HG02870 (cell line): ENCODE results near the gene UFC1.

ENCODE experiments used
- ATAC-seq: cut with Tn5 transposase; IDR thresholded peaks from one replicate; pipeline ENCODE4 v1.9.1; 2021; ENCODE audit warnings: mild to moderate bottlenecking, moderate library complexity; ENCODE audit not compliant: unreplicated experiment

The UFC1 gene

DNA sequence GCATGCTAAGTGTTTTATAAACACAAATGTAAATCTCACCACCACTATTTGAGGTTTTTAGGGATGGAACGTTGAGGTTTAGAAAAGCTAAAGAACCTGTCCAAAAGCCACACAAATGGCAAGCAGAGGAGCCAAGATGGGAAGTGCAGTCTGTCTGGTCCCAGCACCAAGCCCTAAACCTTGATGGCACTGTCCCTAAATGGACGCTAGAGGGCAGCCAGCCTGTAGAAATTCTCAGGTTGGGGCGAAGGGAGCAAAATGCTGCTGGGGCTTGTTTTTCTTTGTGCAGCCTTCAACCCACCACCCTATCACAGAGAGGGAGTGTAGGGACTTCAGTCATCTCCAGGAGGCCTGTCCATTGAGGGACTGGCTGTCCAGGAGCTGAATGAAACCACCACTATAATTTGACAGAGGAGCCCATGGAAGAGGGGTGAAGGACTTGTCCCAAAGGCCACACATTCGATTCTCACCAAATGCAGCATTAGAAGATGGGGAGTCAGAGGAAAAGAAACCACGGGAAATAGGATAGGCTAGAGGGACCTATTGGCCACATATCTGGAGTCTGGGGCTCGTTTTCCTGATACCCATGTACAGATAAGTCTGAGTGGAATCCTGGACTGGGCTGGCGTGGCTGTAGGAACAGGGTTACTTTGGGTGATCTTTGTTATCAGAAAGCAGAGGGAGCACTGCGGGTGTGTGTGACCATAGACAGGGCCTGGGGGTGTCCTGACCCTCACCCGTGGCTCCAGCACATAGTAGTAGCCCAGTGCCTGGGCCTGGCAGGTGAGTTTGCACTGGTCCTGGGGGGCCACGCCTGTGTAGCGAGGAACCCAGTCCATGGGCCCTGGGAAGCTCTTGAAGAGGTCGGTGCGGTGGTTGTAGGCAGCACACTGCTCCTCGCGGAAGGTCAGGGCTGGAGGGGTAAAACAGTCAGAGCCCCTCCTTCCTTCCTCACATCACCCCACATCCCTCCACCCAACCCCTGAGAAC lies 39.0 kb downstream of the UFC1 start:
- ATAC-seq = peak; percentile 69

DNA sequence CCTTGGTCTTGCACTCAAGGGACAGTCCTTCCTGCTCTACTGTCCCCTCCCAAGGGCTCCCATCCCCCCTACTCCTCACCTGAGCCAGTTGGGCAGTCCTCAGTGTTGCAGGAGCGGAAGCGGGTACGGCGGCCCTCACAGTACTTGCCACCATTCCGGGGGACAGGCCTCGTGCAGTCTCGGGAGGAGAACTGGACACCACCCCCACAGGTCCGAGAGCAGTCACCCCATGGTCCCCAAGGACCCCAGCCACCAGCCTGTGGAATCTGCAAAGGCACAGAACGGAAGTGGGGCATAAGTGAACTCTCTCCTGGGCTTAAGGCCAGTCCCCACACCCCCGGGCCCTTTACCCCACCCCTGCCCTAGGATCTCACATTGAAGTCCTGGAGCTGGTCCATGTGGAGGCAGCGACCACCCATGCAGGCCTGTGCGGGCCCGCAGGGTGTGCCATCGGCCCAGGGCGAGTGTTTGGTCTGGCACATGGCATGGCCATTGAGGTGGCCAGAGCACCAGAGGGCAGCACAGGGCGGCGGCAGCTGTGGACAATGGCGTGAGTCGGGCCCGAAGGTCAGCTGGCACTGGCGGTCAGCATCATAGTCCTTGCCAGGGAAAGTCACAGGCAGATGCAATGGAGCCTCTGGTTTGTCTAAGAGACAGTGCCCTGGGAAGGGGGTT lies 39.9 kb downstream of the UFC1 start:
- ATAC-seq = no peak

- ATAC-seq = no peak
Measured at GRCh38 chr1:161195171-161195570, 41.4 kb downstream of the UFC1 start.

DNA sequence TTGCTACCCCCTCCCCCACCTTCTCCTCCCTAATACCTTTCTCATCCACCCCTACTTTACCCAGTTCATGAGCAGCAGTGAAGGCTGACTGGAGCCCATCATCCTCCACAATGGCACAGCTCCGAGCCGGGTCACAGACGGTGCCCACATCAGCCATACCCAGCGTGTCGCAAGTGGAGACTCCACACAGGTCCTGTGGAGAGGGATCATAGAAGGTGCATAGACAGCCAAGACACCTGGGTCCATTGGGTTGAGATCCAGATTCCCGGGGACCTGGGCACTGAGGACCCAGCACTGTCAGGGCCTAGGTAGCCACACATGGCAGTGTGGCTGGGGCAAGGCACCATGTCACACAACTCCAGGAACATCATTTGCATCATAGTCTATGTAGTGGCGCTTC lies 42.3 kb downstream of the UFC1 start:
- no peak for ATAC-seq

DNA sequence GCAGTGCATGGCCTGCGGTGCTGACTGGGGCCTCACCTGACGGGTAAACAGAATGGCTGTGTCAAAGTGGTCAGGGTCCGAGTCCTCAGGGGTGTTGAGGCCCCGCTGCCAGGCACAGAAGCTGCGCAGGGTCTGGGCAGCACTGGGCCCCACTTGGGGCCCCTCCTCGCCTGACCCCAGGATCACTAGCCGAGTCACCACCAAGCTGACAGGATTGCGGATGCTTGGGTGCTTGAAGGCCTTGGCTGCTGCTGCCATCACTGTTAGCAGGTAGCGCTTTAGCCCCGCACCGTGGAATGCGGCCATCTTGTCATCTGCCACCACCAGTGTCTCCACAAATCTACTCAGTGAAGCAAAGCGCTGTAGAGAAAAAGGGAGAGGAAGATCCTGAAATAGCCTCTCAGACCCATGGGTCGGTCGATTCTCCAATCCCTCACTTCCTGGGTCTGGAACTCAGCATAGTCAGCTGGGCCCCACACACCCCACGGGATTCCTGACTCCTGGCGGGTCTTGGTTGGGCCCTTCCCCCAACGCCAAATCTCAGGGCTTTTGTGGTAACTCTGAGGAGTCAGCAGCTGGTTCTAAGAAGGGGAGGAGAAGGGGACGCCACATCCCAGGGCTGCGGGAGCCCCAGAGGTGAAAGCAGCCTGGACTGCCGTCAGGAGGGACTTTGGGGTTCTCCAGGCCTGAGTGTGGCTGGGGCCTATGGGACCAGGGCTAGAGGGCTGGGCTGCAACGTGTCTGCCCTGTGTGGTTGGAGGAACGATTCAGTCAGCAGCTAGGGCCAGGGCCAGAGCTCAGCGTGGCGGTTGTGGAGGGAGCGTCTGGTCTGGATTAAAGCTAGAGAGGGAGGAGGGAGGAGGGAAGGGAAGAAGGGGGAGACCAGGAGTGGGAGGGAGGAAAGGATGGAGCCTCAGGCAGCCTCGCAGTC lies 43.0 kb downstream of the UFC1 start:
- ATAC-seq = no peak

- ATAC-seq = no peak
Measured at GRCh38 chr1:161197560-161198193, 43.9 kb downstream of the UFC1 start.

- no peak for ATAC-seq
Measured at GRCh38 chr1:161198194-161198896, 44.6 kb downstream of the UFC1 start.

DNA sequence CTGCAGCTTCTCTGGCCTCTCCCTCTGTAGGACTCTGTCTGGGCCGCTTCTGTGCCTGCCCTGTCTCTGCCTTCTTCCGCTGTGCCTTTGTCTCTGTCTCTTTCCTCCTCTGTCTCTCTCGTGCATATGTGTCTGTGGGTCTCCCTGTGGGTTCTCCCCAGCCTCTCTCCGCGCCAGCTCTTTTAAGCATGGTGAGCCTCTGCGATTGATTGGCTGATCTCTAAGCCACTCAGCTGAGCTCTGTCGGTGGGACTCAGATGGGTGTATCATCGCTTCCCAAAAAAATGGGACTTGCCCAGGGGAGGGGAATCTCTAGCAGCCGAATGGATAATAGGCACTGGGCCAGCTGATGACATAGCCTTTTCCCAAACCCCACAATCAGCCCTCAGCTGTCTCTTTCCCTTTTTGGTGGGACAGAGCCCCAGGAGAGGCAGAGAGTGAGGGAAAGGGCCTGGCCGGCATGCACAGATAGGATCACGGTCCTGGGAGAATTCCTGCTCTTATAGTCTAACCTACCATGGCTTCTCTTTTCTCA lies 45.2 kb downstream of the UFC1 start, which contains the start of gene ADAMTS4:
TSS of gene ADAMTS4 (minus strand) at position 158 of the 535 bp plus-strand sequence. CDS start 427 bp downstream, outside the sequence.
- ATAC-seq = no peak

DNA sequence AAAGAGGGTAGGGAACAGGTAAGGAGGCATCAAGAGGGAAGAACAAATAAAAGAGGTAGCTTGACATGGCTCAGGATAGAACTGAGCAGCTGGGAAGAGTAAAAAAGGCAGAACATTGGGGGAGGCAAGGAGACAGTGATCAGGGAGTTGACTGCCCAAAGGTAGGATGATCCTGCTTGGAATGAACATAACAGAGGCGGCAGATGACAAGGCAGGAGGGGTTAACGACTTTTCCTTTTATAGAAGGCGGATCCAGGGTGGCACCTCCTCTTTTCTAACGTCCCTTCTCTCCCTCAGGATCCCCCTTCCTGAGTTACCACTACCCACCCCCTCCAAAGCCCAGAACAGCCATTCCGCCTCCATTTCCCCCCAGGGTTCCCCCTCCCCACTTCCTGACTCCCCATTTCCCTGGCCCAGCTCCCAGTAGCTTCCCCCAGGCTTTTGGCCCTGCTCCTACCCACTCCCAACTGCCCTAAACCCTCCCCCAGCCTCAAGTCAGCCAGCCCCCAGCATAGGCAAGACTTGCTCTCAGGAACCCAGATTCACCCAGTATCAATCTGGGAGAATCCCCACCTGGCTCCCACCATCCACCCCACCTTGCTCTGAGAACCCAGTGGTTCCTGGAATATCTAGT lies 45.8 kb downstream of the UFC1 start:
- ATAC-seq = no peak

- no peak for ATAC-seq
Measured at GRCh38 chr1:161200421-161200991, 46.7 kb downstream of the UFC1 start.

GRCh38 chr1:161200992-161201835 lies 47.4 kb downstream of the UFC1 start:
- no peak for ATAC-seq

GRCh38 chr1:161201836-161202712 lies 48.3 kb downstream of the UFC1 start, which contains the start of gene NDUFS2:
TSS of gene NDUFS2 (plus strand) at chr1:161202367. CDS start at chr1:161202386, 19 bp downstream.
- ATAC-seq = peak; percentile 96

DNA sequence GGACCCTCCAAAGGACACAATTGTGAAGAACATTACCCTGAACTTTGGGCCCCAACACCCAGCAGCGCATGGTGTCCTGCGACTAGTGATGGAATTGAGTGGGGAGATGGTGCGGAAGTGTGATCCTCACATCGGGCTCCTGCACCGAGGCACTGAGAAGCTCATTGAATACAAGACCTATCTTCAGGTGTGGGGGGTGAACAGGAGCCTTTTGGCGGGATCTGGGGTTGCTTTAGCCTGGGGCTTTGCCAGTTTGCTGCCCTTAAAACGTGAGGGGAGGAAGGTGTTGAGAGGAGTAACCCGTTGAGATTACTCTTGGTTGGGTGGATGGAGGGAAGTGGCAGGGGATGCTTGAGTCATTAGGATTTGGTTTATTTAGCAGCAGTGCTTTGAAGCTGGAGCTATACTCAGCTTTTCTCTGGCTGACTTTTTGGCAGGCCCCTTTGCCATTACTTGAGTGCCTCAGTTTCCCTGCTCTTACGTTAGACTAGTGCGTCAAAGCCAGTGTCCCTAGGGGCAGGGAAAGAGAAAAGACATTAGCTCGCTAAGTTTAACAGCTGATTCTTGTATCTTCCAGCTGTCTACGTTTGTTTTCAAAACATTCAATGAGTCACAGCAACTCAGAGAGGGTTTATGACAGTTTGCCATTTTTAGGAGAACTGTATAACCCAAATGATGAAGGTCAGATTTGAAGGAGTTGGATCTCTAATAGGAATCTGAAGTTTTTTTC lies 52.8 kb downstream of the UFC1 start:
- ATAC-seq = no peak

DNA sequence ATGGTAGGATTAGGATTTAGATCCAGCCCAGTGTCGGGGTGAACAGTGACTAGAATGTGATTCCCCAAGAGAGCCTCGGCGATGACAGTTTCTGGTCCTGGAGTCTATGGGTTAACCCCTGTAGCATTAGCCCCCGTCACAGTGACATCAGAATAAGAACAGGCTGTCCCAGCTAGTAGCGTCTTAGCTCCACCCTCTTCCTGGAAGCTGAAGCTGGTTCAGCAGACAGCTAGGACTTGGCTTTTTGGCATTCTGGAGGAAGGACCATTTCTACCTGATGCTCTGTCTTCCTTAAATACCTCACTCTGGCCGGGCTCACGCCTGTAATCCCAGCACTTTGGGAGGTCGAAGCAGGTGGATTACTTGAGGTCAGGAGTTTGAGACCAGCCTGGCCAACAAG lies 53.4 kb downstream of the UFC1 start:
- ATAC-seq = no peak
